LNCAP (cell line): ENCODE results near the gene SAMSN1.

Source experiments
- TF ChIP-seq, protein P1 (sequence below): fragments of 450-650 bp; IDR thresholded peaks from 2 replicates; pipeline ENCODE4 v1.5.1; 2017; ENCODE audit warnings: mild to moderate bottlenecking

The SAMSN1 gene

DNA sequence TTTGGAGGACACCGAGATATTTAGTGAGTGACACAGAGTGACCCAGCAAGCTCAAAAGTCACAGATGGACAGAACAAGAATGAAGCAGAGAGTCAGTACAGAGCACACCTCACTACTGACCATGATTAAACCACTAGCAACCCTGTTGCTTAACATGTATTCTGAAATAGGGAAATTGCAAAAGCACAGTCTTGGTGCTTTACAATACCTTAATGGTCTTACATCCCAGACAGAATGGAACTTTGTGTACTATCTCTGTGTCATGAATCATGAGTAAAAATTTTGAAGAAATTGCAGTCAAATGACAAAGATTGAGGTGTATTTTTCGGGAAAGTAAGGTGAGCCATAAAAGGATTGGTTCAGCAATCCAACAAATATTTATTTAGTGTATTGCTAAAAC is 2.7 kb upstream of the SAMSN1 start:
- TF ChIP-seq, protein P1, sequence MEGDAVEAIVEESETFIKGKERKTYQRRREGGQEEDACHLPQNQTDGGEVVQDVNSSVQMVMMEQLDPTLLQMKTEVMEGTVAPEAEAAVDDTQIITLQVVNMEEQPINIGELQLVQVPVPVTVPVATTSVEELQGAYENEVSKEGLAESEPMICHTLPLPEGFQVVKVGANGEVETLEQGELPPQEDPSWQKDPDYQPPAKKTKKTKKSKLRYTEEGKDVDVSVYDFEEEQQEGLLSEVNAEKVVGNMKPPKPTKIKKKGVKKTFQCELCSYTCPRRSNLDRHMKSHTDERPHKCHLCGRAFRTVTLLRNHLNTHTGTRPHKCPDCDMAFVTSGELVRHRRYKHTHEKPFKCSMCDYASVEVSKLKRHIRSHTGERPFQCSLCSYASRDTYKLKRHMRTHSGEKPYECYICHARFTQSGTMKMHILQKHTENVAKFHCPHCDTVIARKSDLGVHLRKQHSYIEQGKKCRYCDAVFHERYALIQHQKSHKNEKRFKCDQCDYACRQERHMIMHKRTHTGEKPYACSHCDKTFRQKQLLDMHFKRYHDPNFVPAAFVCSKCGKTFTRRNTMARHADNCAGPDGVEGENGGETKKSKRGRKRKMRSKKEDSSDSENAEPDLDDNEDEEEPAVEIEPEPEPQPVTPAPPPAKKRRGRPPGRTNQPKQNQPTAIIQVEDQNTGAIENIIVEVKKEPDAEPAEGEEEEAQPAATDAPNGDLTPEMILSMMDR, result no peak

- TF ChIP-seq, protein P1, result no peak
Measured at GRCh38 chr21:14547834-14548513, 1.9 kb upstream of the SAMSN1 start.

- TF ChIP-seq, protein P1, result no peak
Measured at GRCh38 chr21:14543983-14544382, 2.1 kb downstream of the SAMSN1 start.

DNA sequence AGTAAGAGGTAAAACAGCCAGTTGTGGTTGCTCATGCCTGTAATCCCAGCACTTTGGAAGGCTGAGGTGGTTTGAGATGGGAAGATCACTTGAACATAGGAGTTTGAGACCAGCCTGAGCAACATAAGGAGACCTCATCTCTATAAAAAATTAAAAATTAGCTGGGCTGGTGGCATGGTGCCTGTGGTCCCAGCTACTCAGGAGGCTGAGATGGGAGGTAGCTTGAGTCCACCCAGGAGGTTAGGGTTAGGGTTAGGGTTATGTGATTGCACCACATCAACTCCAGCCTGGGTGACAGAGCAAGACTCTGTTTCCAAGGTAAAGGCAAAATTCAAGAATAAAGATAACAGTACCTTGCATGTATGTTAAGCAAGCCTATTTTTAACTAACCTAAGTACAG is 3.5 kb downstream of the SAMSN1 start:
- TF ChIP-seq, protein P1, result no peak

- TF ChIP-seq, protein P1, result no peak
Measured at GRCh38 chr21:14541841-14542490, 4.1 kb downstream of the SAMSN1 start.

GRCh38 chr21:14538483-14538882 is 7.6 kb downstream of the SAMSN1 start:
- TF ChIP-seq, protein P1, result no peak

GRCh38 chr21:14536929-14537328 is 9.2 kb downstream of the SAMSN1 start:
- TF ChIP-seq, protein P1, result no peak
